B cell (primary cell): ENCODE measurements around the gene ZNHIT2. TPM values are rescaled to one million over a fixed set of nuclear protein-coding genes. Genes with fewer than 3 reads are reported as not detected.

ENCODE experiments used
- ATAC-seq: fragments of 200-7000 bp; cut with Tn5 transposase; one replicate; pipeline ENCODE4 v1.10.0; 2021; ENCODE audit warnings: low read depth, mild to moderate bottlenecking, moderate number of reproducible peaks, moderate library complexity
- CTCF ChIA-PET: fragments of 350-600 bp; sonication (Branson Sonifier 250); formaldehyde crosslinking; loops from one replicate; lab custom pipeline; 2021; ENCODE audit warnings: antibody characterized with exemption, inconsistent platforms; lab: Charles Lee
- POLR2A ChIA-PET: fragments of 350-600 bp; sonication (Branson Sonifier 250); formaldehyde crosslinking; loops from one replicate; lab custom pipeline; 2021; ENCODE audit warnings: antibody characterized with exemption; lab: Charles Lee
- DNase-seq: peaks from one replicate; pipeline ENCODE4 v3.0.0; 2013
- H2AFZ ChIP-seq: 2 replicates; pipeline ENCODE4 v1.6.1; 2012; ENCODE audit warnings: mild to moderate bottlenecking, low read depth, low read length; ENCODE audit not compliant: insufficient read depth, poor library complexity, severe bottlenecking
- H3K27ac ChIP-seq, 2 donors: 1 replicate in 1 of 2; 2 replicates in 1 of 2; pipeline ENCODE4 v1.5.1; 2012 to 2013; ENCODE audit warnings: low read length in 2 of 2, mild to moderate bottlenecking in 2 of 2, moderate library complexity in 1 of 2
- H3K27me3 ChIP-seq, 4 experiments: fragments of 200-600 bp in 1 of 4; sonication (generic) in 1 of 4; replicated peaks in 1 of 4; 1 replicate in 2 of 4; 2 replicates in 2 of 4; pipeline versions ENCODE4 v1.6.1 to v1.7.0; 2013 to 2016; ENCODE audit warnings: low read length in 3 of 4, mild to moderate bottlenecking in 2 of 4, mixed read lengths in 1 of 4, moderate library complexity in 1 of 4; ENCODE audit not compliant: insufficient read depth in 4 of 4, control insufficient read depth in 3 of 4; ENCODE audit errors: control extremely low read depth in 1 of 4
- H3K36me3 ChIP-seq, 2 experiments: replicated peaks in 1 of 2; 1 replicate in 1 of 2; 2 replicates in 1 of 2; pipeline versions ENCODE4 v1.6.1 to v1.7.1; 2013; ENCODE audit warnings: low read length in 1 of 2; ENCODE audit not compliant: insufficient read depth in 2 of 2, control insufficient read depth in 1 of 2; ENCODE audit errors: control extremely low read depth in 1 of 2, extremely low read depth in 1 of 2
- H3K4me1 ChIP-seq, 2 donors: fragments of 200-600 bp in 1 of 2; sonication (generic) in 1 of 2; 1 replicate in 1 of 2; 2 replicates in 1 of 2; pipeline versions ENCODE4 v1.5.1 to v1.6.1; 2013 to 2017; ENCODE audit warnings: low read length in 2 of 2; ENCODE audit not compliant: control insufficient read depth in 2 of 2, insufficient read depth in 2 of 2
- H3K4me2 ChIP-seq: replicated peaks from 2 replicates; pipeline ENCODE3; 2012; ENCODE audit warnings: mild to moderate bottlenecking, low read depth, low read length; ENCODE audit not compliant: poor library complexity, severe bottlenecking
- H3K4me3 ChIP-seq, 5 experiments: fragments of 200-600 bp in 1 of 5; sonication (generic) in 1 of 5; 1 replicate in 3 of 5; 2 replicates in 2 of 5; pipeline versions ENCODE4 v1.5.1 to v1.7.0; 2011 to 2016; ENCODE audit warnings: low read length in 4 of 5, mild to moderate bottlenecking in 4 of 5, low read depth in 2 of 5, control low read depth in 1 of 5, moderate library complexity in 1 of 5; ENCODE audit not compliant: insufficient read depth in 1 of 5; ENCODE audit errors: control extremely low read depth in 1 of 5, extremely low read depth in 1 of 5
- H3K79me2 ChIP-seq: fragments of 200-600 bp; sonication (generic); one replicate; pipeline ENCODE4 v1.6.0; 2016; ENCODE audit warnings: low read length; ENCODE audit not compliant: control insufficient read depth, insufficient read depth
- H3K9ac ChIP-seq: fragments of 200-600 bp; sonication (generic); 2 replicates; pipeline ENCODE4 v1.6.1; 2017; ENCODE audit warnings: mild to moderate bottlenecking, low read length, moderate library complexity
- H3K9me3 ChIP-seq, 3 donors: one replicate each; pipeline versions ENCODE4 v1.6.1 to v1.7.1; 2013; ENCODE audit warnings: low read length in 2 of 3; ENCODE audit not compliant: control insufficient read depth in 2 of 3, insufficient read depth in 1 of 3; ENCODE audit errors: control extremely low read depth in 1 of 3
- H4K20me1 ChIP-seq: 2 replicates; pipeline ENCODE4 v1.6.0; 2012; ENCODE audit warnings: mild to moderate bottlenecking, low read length; ENCODE audit not compliant: insufficient read depth, control insufficient read depth, poor library complexity, severe bottlenecking
- H3K27ac Mint-ChIP-seq: one replicate; pipeline ENCODE4 v1.8.0; 2021; ENCODE audit warnings: mixed read lengths
- H3K27me3 Mint-ChIP-seq: one replicate; pipeline ENCODE4 v1.8.0; 2021; ENCODE audit warnings: mixed read lengths
- H3K4me1 Mint-ChIP-seq: one replicate; pipeline ENCODE4 v1.8.0; 2021; ENCODE audit warnings: mixed read lengths
- H3K4me3 Mint-ChIP-seq: one replicate; pipeline ENCODE4 v1.8.0; 2021; ENCODE audit warnings: mixed read lengths
- H3K9me3 Mint-ChIP-seq: one replicate; pipeline ENCODE4 v1.8.0; 2022; ENCODE audit warnings: mixed read lengths; ENCODE audit not compliant: insufficient read depth
- CTCF ChIP-seq: fragments of 200-600 bp; IDR thresholded peaks from one replicate; pipeline ENCODE4 v1.8.0; 2022; ENCODE audit warnings: antibody characterized with exemption, mild to moderate bottlenecking
- EZH2 ChIP-seq: IDR thresholded peaks from 2 replicates; pipeline ENCODE4 v1.6.1; 2012; ENCODE audit warnings: borderline replicate concordance, low read depth, mild to moderate bottlenecking, moderate library complexity, low read length; ENCODE audit not compliant: insufficient read depth, poor library complexity, severe bottlenecking
- WGBS: methylation state at CpG from one replicate; pipeline ENCODE4 v1.1.5; 2013; ENCODE audit warnings: missing lambda C conversion rate; ENCODE audit not compliant: insufficient coverage; 5-methylcytosine and 5-hydroxymethylcytosine counted together
- intact Hi-C: fragments of 100-400 bp; cut with micrococcal nuclease; formaldehyde crosslinking; loops from one replicate; pipeline ENCODE4 v1.10.0; 2022
- polyA plus RNA-seq: library from polyadenylated mRNA; depleted of rRNA; stranded (reverse); fragments of >200 nt; gene quantifications from 2 replicates; pipeline ENCODE4 v1.2.3, GENCODE V29; 2012
- total RNA-seq, 2 donors: library from RNA; stranded (reverse); fragments of 120-200 nt in 1 of 2; gene quantifications; 1 replicate in 1 of 2; 2 replicates in 1 of 2; pipeline versions ENCODE4 v1.2.3 to v1.2.4, GENCODE V29; 2013 to 2022

ZNHIT2 gene
- total and polyA plus RNA-seq, 2 donors (not counting 1 experiment from before 2014, with no cell fraction given): 6.2 to 14.1 TPM

GRCh38 chr11:65132238-65132987 lies 14.9 kb upstream of the ZNHIT2 start:
- peaks cover 66% of the 10 kb centered on the region for H4K20me1 ChIP-seq
- WGBS: 0% methylated on average over 3 of the region's 10 CpGs
- Mint-ChIP-seq H3K4me3 (peak overlapping the region; percentile 97), H3K9me3 (no peaks in the 10 kb centered on the region), H3K27me3 (no peaks in the 10 kb centered on the region), H3K27ac (peak overlapping the region; percentile 99), H3K4me1 (peaks cover 68% of the 10 kb centered on the region)
- H3K9me3 ChIP-seq: no peaks in the 10 kb centered on the region
- intact Hi-C loops: loop anchor here (1.0 to 5.0 kb wide), 5 partner anchors 10 to 485 kb away; partner anchors contain the start of genes CAPN1, FAU, MRPL49 and PCNX3
- ChIA-PET CTCF (interaction anchor here (1.0 to 7.5 kb wide), 7 partner anchors 11 to 284 kb away, joined by 3 to 64 read pairs (median 24); partner anchors contain the start of genes CAPN1, FAU, MRPL49 and TM7SF2), POLR2A (interaction anchor here (0.5 to 8.8 kb wide), 7 partner anchors 13 to 130 kb away, joined by 3 to 160 read pairs (median 4); partner anchors contain the start of genes CAPN1, FAU, MRPL49 and POLA2)
- DNase-seq (peak; percentile 88), ATAC-seq (peak; percentile 57)
- no peaks in the 10 kb centered on the region for H3K27me3 ChIP-seq
- H2AFZ ChIP-seq: no peak overlapping the region
- TF ChIP-seq EZH2: no peak
- TF ChIP-seq CTCF: no peak
- peak overlapping the region; percentile 76 to 99 (median 96) for H3K4me3 ChIP-seq
- peaks cover 43 to 71% of the 10 kb centered on the region in 2 donors for H3K4me1 ChIP-seq
- H3K27ac ChIP-seq: peak overlapping the region; percentile 98 to 99
- peaks cover 3 to 50% of the 10 kb centered on the region in 2 experiments for H3K36me3 ChIP-seq
- H3K9ac ChIP-seq: peak overlapping the region; percentile 99
- peaks cover 75% of the 10 kb centered on the region for H3K79me2 ChIP-seq
- peak overlapping the region; percentile 89 for H3K4me2 ChIP-seq
